Measurements from ENCODE around the gene FOXN3. TPM values are rescaled to one million over a fixed set of nuclear protein-coding genes. Genes with fewer than 3 reads are reported as not detected.
"Not testable (repeated sequence)": the region's sequence is repeated elsewhere in the genome, so short reads cannot be mapped to it uniquely, and the experiment has no call there.

Gene FOXN3
- polyA plus RNA-seq, 1 of the 3 experiments (the other 2 are of a cell fraction) = 9.8 TPM

DNA sequence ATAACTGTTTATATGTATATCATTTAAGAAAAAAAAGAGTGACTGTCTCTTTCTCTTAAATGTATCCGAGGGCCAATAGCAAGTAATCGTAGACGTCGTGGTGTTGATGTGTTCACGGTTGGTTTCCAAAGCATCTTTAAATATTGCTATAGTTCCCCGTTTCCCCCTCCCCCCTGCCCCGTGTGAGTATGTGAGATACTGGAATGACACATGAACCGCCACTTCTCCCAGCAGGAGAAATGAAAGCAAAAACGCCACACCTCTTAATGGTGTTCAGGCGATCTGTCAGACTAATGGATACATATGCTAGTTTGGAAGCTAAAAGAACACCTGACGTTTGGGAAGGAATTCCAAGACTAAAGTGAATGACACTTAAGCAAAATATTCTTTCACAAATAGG lies 258.3 kb downstream of the FOXN3 start:
- H3K4me2 ChIP-seq = no peak overlapping the region

GRCh38 chr14:89158104-89158503 lies 258.9 kb downstream of the FOXN3 start:
- H3K27me3 ChIP-seq (ENCODE audit: insufficient read depth) = not testable (repeated sequence)

More for the DNA sequence above, 258.3 kb downstream of the FOXN3 start:
- Histone ChIP-seq H4K20me1 (ENCODE audit: insufficient read depth) (no peaks in the 10 kb centered on the region), H3K79me2 (ENCODE audit: insufficient read depth) (no peaks in the 10 kb centered on the region), H3K4me1 (ENCODE audit: control insufficient read depth in 1 of 2, insufficient read depth in 2 of 2, low read depth in 1 of 2, low read length in 1 of 2) (no peaks in the 10 kb centered on the region), H3K27me3 (ENCODE audit: insufficient read depth) (no peaks in the 10 kb centered on the region), H3K9ac (no peak overlapping the region), H3K27ac (ENCODE audit: low read depth in 2 of 2, low read length in 1 of 2) (no peak overlapping the region), H3K9me3 (no peaks in the 10 kb centered on the region), H2AFZ (ENCODE audit: low read depth) (no peak overlapping the region), H3K36me3 (replicated peaks in 1 of 2; ENCODE audit: control insufficient read depth in 1 of 2, insufficient read depth in 2 of 2, low read length in 1 of 2) (peaks cover 0 to 13% of the 10 kb centered on the region in 2 experiments), H3K4me3 (ENCODE audit: low read depth in 2 of 2, low read length in 1 of 2) (no peak overlapping the region), H3K9me2 (no peaks in the 10 kb centered on the region), H3F3A (replicated peaks; ENCODE audit: insufficient read depth) (no peaks in the 10 kb centered on the region)
- ChIA-PET CTCF (no interaction called here), POLR2A (no interaction called here)
- TF ChIP-seq GABPA (IDR thresholded peaks at IDR 0.05; ENCODE audit: low read depth) (no peak), TAF1 (IDR thresholded peaks at IDR 0.05; ENCODE audit: borderline replicate concordance, low read depth, low read length) (no peak), FOSL2 (IDR thresholded peaks at IDR 0.05; ENCODE audit: borderline replicate concordance, low read depth) (no peak), YY1 (IDR thresholded peaks at IDR 0.05; ENCODE audit: low read depth) (no peak), FOXJ3 (CRISPR knock-in tag; IDR thresholded peaks at IDR 0.05) (no peak), CTCF (IDR thresholded peaks at IDR 0.05) (no peak), ZBTB33 (IDR thresholded peaks at IDR 0.05; ENCODE audit: borderline replicate concordance, low read depth) (no peak), MXI1 (IDR thresholded peaks at IDR 0.05; ENCODE audit: low read depth, low read length) (no peak), RFX5 (IDR thresholded peaks at IDR 0.05; ENCODE audit: low read length) (no peak), MEF2A (IDR thresholded peaks at IDR 0.05; ENCODE audit: borderline replicate concordance, low read depth) (no peak), RAD21 (IDR thresholded peaks at IDR 0.05; ENCODE audit: low read length) (no peak), EZH2phosphoT487 (IDR thresholded peaks at IDR 0.05; ENCODE audit: borderline replicate concordance, low read depth) (no peak), SIN3A (IDR thresholded peaks at IDR 0.05; ENCODE audit: borderline replicate concordance, low read depth, low read length) (no peak), RCOR1 (IDR thresholded peaks at IDR 0.05; ENCODE audit: low read length) (no peak), FOXM1 (IDR thresholded peaks at IDR 0.05; ENCODE audit: low read depth) (no peak)
- TF ChIP-seq, protein P1, sequence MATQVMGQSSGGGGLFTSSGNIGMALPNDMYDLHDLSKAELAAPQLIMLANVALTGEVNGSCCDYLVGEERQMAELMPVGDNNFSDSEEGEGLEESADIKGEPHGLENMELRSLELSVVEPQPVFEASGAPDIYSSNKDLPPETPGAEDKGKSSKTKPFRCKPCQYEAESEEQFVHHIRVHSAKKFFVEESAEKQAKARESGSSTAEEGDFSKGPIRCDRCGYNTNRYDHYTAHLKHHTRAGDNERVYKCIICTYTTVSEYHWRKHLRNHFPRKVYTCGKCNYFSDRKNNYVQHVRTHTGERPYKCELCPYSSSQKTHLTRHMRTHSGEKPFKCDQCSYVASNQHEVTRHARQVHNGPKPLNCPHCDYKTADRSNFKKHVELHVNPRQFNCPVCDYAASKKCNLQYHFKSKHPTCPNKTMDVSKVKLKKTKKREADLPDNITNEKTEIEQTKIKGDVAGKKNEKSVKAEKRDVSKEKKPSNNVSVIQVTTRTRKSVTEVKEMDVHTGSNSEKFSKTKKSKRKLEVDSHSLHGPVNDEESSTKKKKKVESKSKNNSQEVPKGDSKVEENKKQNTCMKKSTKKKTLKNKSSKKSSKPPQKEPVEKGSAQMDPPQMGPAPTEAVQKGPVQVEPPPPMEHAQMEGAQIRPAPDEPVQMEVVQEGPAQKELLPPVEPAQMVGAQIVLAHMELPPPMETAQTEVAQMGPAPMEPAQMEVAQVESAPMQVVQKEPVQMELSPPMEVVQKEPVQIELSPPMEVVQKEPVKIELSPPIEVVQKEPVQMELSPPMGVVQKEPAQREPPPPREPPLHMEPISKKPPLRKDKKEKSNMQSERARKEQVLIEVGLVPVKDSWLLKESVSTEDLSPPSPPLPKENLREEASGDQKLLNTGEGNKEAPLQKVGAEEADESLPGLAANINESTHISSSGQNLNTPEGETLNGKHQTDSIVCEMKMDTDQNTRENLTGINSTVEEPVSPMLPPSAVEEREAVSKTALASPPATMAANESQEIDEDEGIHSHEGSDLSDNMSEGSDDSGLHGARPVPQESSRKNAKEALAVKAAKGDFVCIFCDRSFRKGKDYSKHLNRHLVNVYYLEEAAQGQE (IDR thresholded peaks at IDR 0.05; ENCODE audit: low read depth, low read length) = no peak
- WGBS (ENCODE audit: low lambda C conversion rate) = 91% methylated on average over 11 of the region's 11 CpGs
- DNase-seq = no peak

More at GRCh38 chr14:89158104-89158503, 258.9 kb downstream of the FOXN3 start:
- H3K9me2 ChIP-seq; H3K9me3 ChIP-seq; POLR2A ChIA-PET; H2AFZ ChIP-seq (ENCODE audit: low read depth); CTCF ChIA-PET; H3K4me3 ChIP-seq (ENCODE audit: low read depth in 2 of 2, low read length in 1 of 2); H3K27ac ChIP-seq (ENCODE audit: low read depth in 2 of 2, low read length in 1 of 2); H3K79me2 ChIP-seq (ENCODE audit: insufficient read depth); H3F3A ChIP-seq (replicated peaks; ENCODE audit: insufficient read depth); H3K4me1 ChIP-seq (ENCODE audit: control insufficient read depth in 1 of 2, insufficient read depth in 2 of 2, low read depth in 1 of 2, low read length in 1 of 2); H4K20me1 ChIP-seq (ENCODE audit: insufficient read depth); H3K4me2 ChIP-seq; H3K9ac ChIP-seq; DNase-seq: not testable (repeated sequence)
- peaks cover 0 to 13% of the 10 kb centered on the region in 2 experiments for H3K36me3 ChIP-seq (replicated peaks in 1 of 2; ENCODE audit: control insufficient read depth in 1 of 2, insufficient read depth in 2 of 2, low read length in 1 of 2)
- 78% methylated on average over 6 of the region's 7 CpGs for WGBS (ENCODE audit: low lambda C conversion rate)

Data from SK-N-SH (cell line).